Measurements from ENCODE around the gene DYNLT1.

DYNLT1 gene

GRCh38 chr6:158603261-158604047, 41.1 kb downstream of the DYNLT1 start:
- TF ChIP-seq, protein P1, sequence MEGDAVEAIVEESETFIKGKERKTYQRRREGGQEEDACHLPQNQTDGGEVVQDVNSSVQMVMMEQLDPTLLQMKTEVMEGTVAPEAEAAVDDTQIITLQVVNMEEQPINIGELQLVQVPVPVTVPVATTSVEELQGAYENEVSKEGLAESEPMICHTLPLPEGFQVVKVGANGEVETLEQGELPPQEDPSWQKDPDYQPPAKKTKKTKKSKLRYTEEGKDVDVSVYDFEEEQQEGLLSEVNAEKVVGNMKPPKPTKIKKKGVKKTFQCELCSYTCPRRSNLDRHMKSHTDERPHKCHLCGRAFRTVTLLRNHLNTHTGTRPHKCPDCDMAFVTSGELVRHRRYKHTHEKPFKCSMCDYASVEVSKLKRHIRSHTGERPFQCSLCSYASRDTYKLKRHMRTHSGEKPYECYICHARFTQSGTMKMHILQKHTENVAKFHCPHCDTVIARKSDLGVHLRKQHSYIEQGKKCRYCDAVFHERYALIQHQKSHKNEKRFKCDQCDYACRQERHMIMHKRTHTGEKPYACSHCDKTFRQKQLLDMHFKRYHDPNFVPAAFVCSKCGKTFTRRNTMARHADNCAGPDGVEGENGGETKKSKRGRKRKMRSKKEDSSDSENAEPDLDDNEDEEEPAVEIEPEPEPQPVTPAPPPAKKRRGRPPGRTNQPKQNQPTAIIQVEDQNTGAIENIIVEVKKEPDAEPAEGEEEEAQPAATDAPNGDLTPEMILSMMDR (IDR thresholded peaks at IDR 0.05; ENCODE audit: low read length, missing control alignments), result no peak
- no peak overlapping the region for H3K4me3 ChIP-seq (replicated peaks; ENCODE audit: low read depth, low read length)
- DNase-seq (ENCODE audit: low read depth), result no peak

DNA sequence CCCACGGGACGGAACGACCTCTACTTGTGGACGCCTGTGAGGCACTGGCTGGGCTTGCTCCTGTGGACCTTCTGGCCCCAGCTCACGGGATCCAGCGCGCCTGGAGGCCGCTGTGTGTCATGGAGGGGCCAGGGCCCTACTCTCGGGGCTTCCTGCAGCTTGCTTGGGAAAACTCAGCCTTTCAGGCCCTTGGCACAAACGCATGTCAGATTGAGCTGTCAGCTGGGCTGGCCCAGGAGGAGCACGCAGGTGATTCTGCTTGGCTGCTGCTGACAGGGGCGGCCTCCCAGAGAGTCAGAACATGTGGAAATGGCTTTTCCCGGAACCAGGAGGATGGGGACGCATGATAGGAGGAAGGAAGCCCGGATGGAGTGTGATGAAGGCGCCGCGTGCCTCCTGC, 44.9 kb downstream of the DYNLT1 start:
- TF ChIP-seq, protein P1 (IDR thresholded peaks at IDR 0.05; ENCODE audit: low read length, missing control alignments), result no peak
- H3K4me3 ChIP-seq (replicated peaks; ENCODE audit: low read depth, low read length), result no peak overlapping the region

GRCh38 chr6:158597565-158597964, 47.0 kb downstream of the DYNLT1 start:
- no peak for DNase-seq (ENCODE audit: low read depth)
- TF ChIP-seq, protein P1 (IDR thresholded peaks at IDR 0.05; ENCODE audit: low read length, missing control alignments), result no peak
- H3K4me3 ChIP-seq (replicated peaks; ENCODE audit: low read depth, low read length), result no peak overlapping the region

More for the DNA sequence above, 44.9 kb downstream of the DYNLT1 start:
- no peak for DNase-seq (ENCODE audit: low read depth)

GRCh38 chr6:158596861-158597260, 47.7 kb downstream of the DYNLT1 start:
- no peak for DNase-seq (ENCODE audit: low read depth)
- H3K4me3 ChIP-seq (replicated peaks; ENCODE audit: low read depth, low read length), result no peak overlapping the region
- TF ChIP-seq, protein P1 (IDR thresholded peaks at IDR 0.05; ENCODE audit: low read length, missing control alignments), result no peak

DNA sequence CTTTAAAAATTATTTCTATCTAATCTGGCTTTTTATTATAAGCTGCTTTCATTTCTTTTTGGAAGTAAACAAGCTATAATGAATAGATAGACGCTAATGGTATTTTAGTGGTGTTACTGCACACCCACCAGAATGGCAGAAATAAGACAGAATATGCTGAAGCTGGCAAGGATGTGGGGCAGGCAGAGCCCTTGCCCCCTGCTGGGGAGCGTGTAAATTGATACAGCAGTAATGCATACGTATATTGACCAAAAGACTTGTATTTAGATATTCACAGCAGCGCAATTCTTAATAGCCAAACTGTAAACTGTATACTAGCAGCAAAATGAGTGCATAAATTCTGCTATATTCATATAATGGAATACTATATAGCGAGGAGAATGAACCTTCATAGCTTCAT, 49.3 kb downstream of the DYNLT1 start:
- TF ChIP-seq, protein P1 (IDR thresholded peaks at IDR 0.05; ENCODE audit: low read length, missing control alignments), result peak; percentile 31
- peak; percentile 24 for DNase-seq (ENCODE audit: low read depth)

DNA sequence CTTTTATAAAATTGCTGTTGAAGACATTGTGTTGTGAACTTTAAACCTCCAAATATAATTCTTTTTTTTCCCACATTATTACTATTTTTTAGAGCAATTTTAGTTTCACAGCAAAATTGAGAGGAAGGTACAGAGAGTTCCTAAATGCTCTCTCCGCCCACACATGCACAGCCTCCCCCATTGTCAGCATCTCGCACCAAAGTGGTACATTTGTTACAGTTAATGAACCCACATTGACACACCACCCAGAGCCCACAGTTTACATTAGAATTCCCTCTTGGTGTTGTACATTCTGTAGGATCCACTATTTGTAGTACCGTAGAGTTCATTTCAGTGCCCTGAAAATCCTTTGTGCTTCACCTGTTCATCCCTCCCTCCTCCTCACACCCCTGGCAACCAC, 50.9 kb downstream of the DYNLT1 start:
- no peak for DNase-seq (ENCODE audit: low read depth)
- TF ChIP-seq, protein P1 (IDR thresholded peaks at IDR 0.05; ENCODE audit: low read length, missing control alignments), result no peak
- H3K4me3 ChIP-seq (replicated peaks; ENCODE audit: low read depth, low read length), result no peak overlapping the region

More for the DNA sequence above, 49.3 kb downstream of the DYNLT1 start:
- no peak overlapping the region for H3K4me3 ChIP-seq (replicated peaks; ENCODE audit: low read depth, low read length)

DNA sequence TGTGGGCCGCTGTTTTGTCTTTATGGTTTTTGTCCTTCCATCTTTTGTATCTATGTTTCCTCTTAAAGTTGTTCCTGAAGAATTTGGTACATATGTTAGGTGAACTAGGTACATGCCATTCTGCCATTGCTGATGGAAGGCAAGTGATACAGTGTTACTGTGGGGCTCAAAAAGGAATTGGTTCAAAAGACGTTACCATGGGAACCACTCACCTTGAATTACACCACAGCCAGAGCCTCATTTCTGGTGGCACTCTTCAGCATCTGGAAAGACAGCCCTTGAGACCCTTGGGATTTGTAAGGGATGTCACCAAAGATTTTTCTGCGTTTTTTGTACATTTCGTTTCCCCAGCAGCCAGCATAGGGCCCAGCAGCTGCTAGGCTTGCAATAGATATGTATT, 52.7 kb downstream of the DYNLT1 start:
- TF ChIP-seq, protein P1 (IDR thresholded peaks at IDR 0.05; ENCODE audit: low read length, missing control alignments), result no peak
- no peak for DNase-seq (ENCODE audit: low read depth)
- H3K4me3 ChIP-seq (replicated peaks; ENCODE audit: low read depth, low read length), result no peak overlapping the region

All from fibroblast of pulmonary artery (primary cell).